Prostate gland (tissue), 2 donors: ENCODE results near the gene NUFIP1.
"Not testable (repeated sequence)": the region's sequence is repeated elsewhere in the genome, so short reads cannot be mapped to it uniquely, and the experiment has no call there.

Source experiments
- CTCF ChIP-seq, 4 experiments: fragments of 200-600 bp in 2 of 4; fragments of 450-650 bp in 2 of 4; sonication (generic) in 2 of 4; IDR thresholded peaks; 1 replicate in 3 of 4; 2 replicates in 1 of 4; pipeline ENCODE4 v1.5.1; 2016 to 2019; ENCODE audit warnings: antibody characterized with exemption in 4 of 4, mild to moderate bottlenecking in 2 of 4, moderate library complexity in 2 of 4
- POLR2A ChIP-seq: fragments of 450-650 bp; IDR thresholded peaks from one replicate; pipeline ENCODE4 v1.6.1; 2016; ENCODE audit warnings: antibody characterized with exemption, mild to moderate bottlenecking
- POLR2AphosphoS5 ChIP-seq: sonication (generic); formaldehyde crosslinking; IDR thresholded peaks from one replicate; pipeline ENCODE4 v1.6.1; 2017; ENCODE audit warnings: antibody characterized with exemption

GRCh38 chr13:44898308-44898707 is 91.0 kb downstream of the NUFIP1 start:
- not testable (repeated sequence) for TF ChIP-seq POLR2AphosphoS5; CTCF (IDR thresholded peaks at IDR 0.05); POLR2A
